GM12878 (cell line): ENCODE measurements around the gene EMC1. TPM values are rescaled to one million over a fixed set of nuclear protein-coding genes. Genes with fewer than 3 reads are reported as not detected.

Experiments used
- ATAC-seq: fragments of 200-7000 bp; cut with Tn5 transposase; 3 replicates; pipeline ENCODE4 v1.9.1; 2020; ENCODE audit warnings: mild to moderate bottlenecking, moderate library complexity
- BruUV-seq: library from RNA; stranded (reverse); fragments of 400-500 nt; replicated peaks from 2 replicates; lab custom pipeline; 2021; lab: Mats Ljungman, UMichigan
- CTCF ChIA-PET: fragments of 300-600 bp; sonication (Branson Sonifier 250); formaldehyde crosslinking; extraction: SDS; loops from one replicate; lab custom pipeline; 2021; ENCODE audit warnings: inconsistent platforms; lab: Yijun Ruan, JAX
- POLR2A ChIA-PET: fragments of 350-600 bp; formaldehyde crosslinking; extraction: SDS; loops from one replicate; lab custom pipeline; 2021; ENCODE audit warnings: inconsistent platforms; lab: Charles Lee
- RAD21 ChIA-PET: fragments of 300-600 bp; sonication (Branson Sonifier 250); formaldehyde crosslinking; loops from one replicate; lab custom pipeline; 2023; ENCODE audit warnings: antibody characterized with exemption; ENCODE audit not compliant: unreplicated experiment; lab: Charles Lee
- SMC1A ChIA-PET: fragments of 300-600 bp; sonication (Branson Sonifier 250); formaldehyde crosslinking; loops from one replicate; lab custom pipeline; 2023; ENCODE audit not compliant: unreplicated experiment, uncharacterized antibody; lab: Charles Lee
- DNase-seq: peaks from one replicate; pipeline ENCODE4 v3.0.0-alpha.2; 2011; ENCODE audit warnings: low read depth, low spot score
- FAIRE-seq: peaks from 3 replicates; lab custom pipeline; 2011; peaks lifted over from hg19 to GRCh38; lab: Jason Lieb, UNC
- H2AFZ ChIP-seq: 2 replicates; pipeline ENCODE4 v1.6.0; 2011; ENCODE audit warnings: low read depth, low read length, control low read depth; ENCODE audit not compliant: control insufficient read depth
- H3K27ac ChIP-seq: 2 replicates; pipeline ENCODE4 v1.5.1; 2011; ENCODE audit warnings: control low read depth; ENCODE audit not compliant: control insufficient read depth, insufficient read depth
- H3K27me3 ChIP-seq, 2 experiments: replicated peaks in 1 of 2; 2 replicates each; pipeline versions ENCODE4 v1.6.0 to v1.6.1; 2011; ENCODE audit warnings: low read length in 1 of 2; ENCODE audit not compliant: control insufficient read depth in 2 of 2, insufficient read depth in 2 of 2
- H3K36me3 ChIP-seq, 2 experiments: 2 replicates each; pipeline ENCODE4 v1.5.1; 2011; ENCODE audit warnings: low read length in 1 of 2; ENCODE audit not compliant: control insufficient read depth in 2 of 2, insufficient read depth in 2 of 2
- H3K4me1 ChIP-seq: 2 replicates; pipeline ENCODE4 v1.6.1; 2011; ENCODE audit warnings: mild to moderate bottlenecking, low read length, moderate library complexity, mixed read lengths; ENCODE audit not compliant: control insufficient read depth, insufficient read depth
- H3K4me2 ChIP-seq: 2 replicates; pipeline ENCODE4 v1.6.0; 2011; ENCODE audit warnings: control low read depth; ENCODE audit not compliant: control insufficient read depth, insufficient read depth
- H3K4me3 ChIP-seq: fragments of 200-600 bp; sonication (generic); 2 replicates; pipeline ENCODE4 v1.5.1; 2016
- H3K79me2 ChIP-seq: 2 replicates; pipeline ENCODE4 v1.6.0; 2011; ENCODE audit warnings: low read length; ENCODE audit not compliant: control insufficient read depth, insufficient read depth
- H3K9ac ChIP-seq: 2 replicates; pipeline ENCODE4 v1.8.0; 2011; ENCODE audit warnings: low read length, control low read depth, mixed read lengths; ENCODE audit not compliant: control insufficient read depth, insufficient read depth
- H3K9me3 ChIP-seq: replicated peaks from 3 replicates; pipeline ENCODE4 v1.5.1; 2011; ENCODE audit warnings: mild to moderate bottlenecking, low read length; ENCODE audit not compliant: control insufficient read depth, insufficient read depth
- H4K20me1 ChIP-seq: 2 replicates; pipeline ENCODE4 v1.6.0; 2011; ENCODE audit not compliant: control insufficient read depth, insufficient read depth
- CREM ChIP-seq: IDR thresholded peaks from 2 replicates; pipeline ENCODE4 v1.6.1; 2014; ENCODE audit warnings: antibody characterized with exemption, low read depth
- DPF2 ChIP-seq: fragments of 450-650 bp; IDR thresholded peaks from 2 replicates; pipeline ENCODE4 v1.6.1; 2017; ENCODE audit warnings: mild to moderate bottlenecking
- FOXK2 ChIP-seq: fragments of 450-650 bp; IDR thresholded peaks from 2 replicates; pipeline ENCODE4 v1.6.1; 2017; ENCODE audit warnings: mild to moderate bottlenecking, moderate library complexity
- FOXM1 ChIP-seq: IDR thresholded peaks from 2 replicates; pipeline ENCODE4 v1.6.1; 2012; ENCODE audit warnings: low read depth, mild to moderate bottlenecking, inconsistent platforms, low read length, moderate library complexity
- POLR2A ChIP-seq: IDR thresholded peaks from 2 replicates; pipeline ENCODE4 v1.6.1; 2011; ENCODE audit warnings: low read depth, mild to moderate bottlenecking, low read length
- RELA ChIP-seq: fragments of 450-650 bp; IDR thresholded peaks from 2 replicates; pipeline ENCODE4 v1.8.0; 2014; ENCODE audit warnings: borderline replicate concordance; ENCODE audit not compliant: partially characterized antibody
- SIN3A ChIP-seq: IDR thresholded peaks from 2 replicates; pipeline ENCODE4 v1.6.1; 2012; ENCODE audit warnings: low read depth, low read length, improper control_type of control experiment
- SMARCA5 ChIP-seq: fragments of 450-650 bp; IDR thresholded peaks from 2 replicates; pipeline ENCODE4 v1.6.1; 2017; ENCODE audit warnings: mild to moderate bottlenecking
- SP1 ChIP-seq: IDR thresholded peaks from one replicate; pipeline ENCODE4 v1.6.1; 2011; ENCODE audit warnings: low read depth, low read length
- SPI1 ChIP-seq: IDR thresholded peaks from 2 replicates; pipeline ENCODE4 v1.6.1; 2011; ENCODE audit warnings: low read depth, mild to moderate bottlenecking, low read length, moderate library complexity, borderline replicate concordance; ENCODE audit not compliant: insufficient read depth
- TARDBP ChIP-seq: IDR thresholded peaks from 2 replicates; pipeline ENCODE4 v1.6.1; 2016; ENCODE audit warnings: borderline replicate concordance
- ZSCAN29 ChIP-seq: fragments of 450-650 bp; IDR thresholded peaks from 2 replicates; pipeline ENCODE4 v1.6.1; 2017; ENCODE audit warnings: mild to moderate bottlenecking, moderate library complexity
- ZZZ3 ChIP-seq: IDR thresholded peaks from 2 replicates; pipeline ENCODE4 v1.6.1; 2011; ENCODE audit warnings: low read depth; ENCODE audit not compliant: control insufficient read depth, insufficient read length
- in situ Hi-C: fragments of 300-500 bp; cut with MboI; formaldehyde crosslinking; loops from 9 replicates; pipeline ENCODE4 v1.14.3; 2018; ENCODE audit warnings: mixed read lengths
- intact Hi-C: fragments of 100-400 bp; cut with micrococcal nuclease; formaldehyde crosslinking; loops from one replicate; pipeline ENCODE4 v1.14.2; 2022; ENCODE audit not compliant: unreplicated experiment
- polyA plus RNA-seq, 11 experiments: library from polyadenylated mRNA; depleted of rRNA in 4 of 11; unstranded in 6 of 11; stranded (reverse) in 5 of 11; fragments of >200 nt; fragmentation: Nextera tagmentation in 4 of 11; fragmentation: Illumina TruSeq in 1 of 11; extraction: Ambion mirVana in 4 of 11; extraction: Trizol in 1 of 11; gene quantifications; 1 replicate in 1 of 11; 2 replicates in 10 of 11; pipeline versions ENCODE4 v1.2.1 to v1.2.3, GENCODE V29; 2011 to 2016; ENCODE audit warnings: inconsistent platforms in 2 of 11, missing spikeins in 2 of 11, low read depth in 1 of 11
- total RNA-seq, 4 experiments: library from RNA; depleted of rRNA in 3 of 4; stranded (reverse); fragments of >200 nt in 3 of 4; fragmentation: Illumina TruSeq in 1 of 4; extraction: Trizol in 1 of 4; gene quantifications; 2 replicates each; pipeline versions ENCODE4 v1.2.1 to v1.2.3, GENCODE V29; 2013 to 2021
- TF ChIP-seq, protein P1 (sequence below): fragments of 450-650 bp; IDR thresholded peaks from 2 replicates; pipeline ENCODE4 v1.6.1; 2016; ENCODE audit warnings: mild to moderate bottlenecking, moderate library complexity, borderline replicate concordance
- TF ChIP-seq, protein P2 (sequence below): fragments of 450-650 bp; IDR thresholded peaks from 2 replicates; pipeline ENCODE4 v1.6.1; 2016; ENCODE audit warnings: mild to moderate bottlenecking
- TF ChIP-seq, protein P3 (sequence below): IDR thresholded peaks from 2 replicates; pipeline ENCODE4 v1.6.1; 2011; ENCODE audit warnings: borderline replicate concordance, low read depth, mild to moderate bottlenecking, moderate library complexity, mixed read lengths, low read length; ENCODE audit not compliant: insufficient read depth; ENCODE audit errors: extremely low read length
- TF ChIP-seq, protein P4 (sequence below): IDR thresholded peaks from 2 replicates; pipeline ENCODE4 v1.6.1; 2011; ENCODE audit warnings: low read depth, mild to moderate bottlenecking, low read length, moderate library complexity, borderline replicate concordance; ENCODE audit errors: extremely low read depth
- TF ChIP-seq, protein P5 (sequence below): fragments of 450-650 bp; IDR thresholded peaks from 2 replicates; pipeline ENCODE4 v1.6.1; 2017; ENCODE audit warnings: borderline replicate concordance

EMC1 gene
- total and polyA plus RNA-seq, 10 of the 15 experiments (the other 5 are each of a cell fraction or from before 2014, with no cell fraction given), result 12.2 to 43.6 (median 20.6) TPM

DNA sequence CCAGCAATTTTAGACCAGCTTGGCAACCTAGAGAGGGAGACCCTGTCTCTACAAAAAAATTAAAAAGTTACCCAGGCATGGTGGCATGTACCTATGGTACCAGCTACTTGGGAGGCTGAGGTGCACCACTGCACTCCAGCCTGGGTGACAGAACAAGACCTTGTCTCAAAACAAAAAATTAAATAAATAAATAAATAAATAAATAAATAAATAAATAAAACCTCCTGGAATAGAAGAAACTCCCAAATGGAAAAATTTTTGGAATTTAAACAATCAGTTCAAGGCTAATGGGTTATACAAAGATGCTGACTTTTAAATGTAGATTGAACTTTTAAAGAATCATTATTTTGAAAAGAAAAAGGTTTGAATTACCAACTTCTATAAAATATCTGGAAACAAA, 63.5 kb downstream of the EMC1 start:
- CTCF ChIA-PET, result no interaction called here
- H3K4me3 ChIP-seq, result no peak overlapping the region
- SMC1A ChIA-PET, result no interaction called here
- in situ Hi-C loops (loop anchor here (25.0 kb wide), 1 partner anchor 1574 kb away; no protein-coding TSS in a partner anchor), intact Hi-C loops (no loop called here)
- H3K4me1 ChIP-seq, result no peaks in the 10 kb centered on the region
- no peaks in the 10 kb centered on the region for H3K79me2 ChIP-seq
- POLR2A ChIA-PET, result no interaction called here
- no TSS peak for BruUV-seq
- no peak overlapping the region for H3K9ac ChIP-seq
- no peaks in the 10 kb centered on the region for H4K20me1 ChIP-seq
- ATAC-seq (no peak), DNase-seq (no peak), FAIRE-seq (no peak)
- no peaks in the 10 kb centered on the region for H3K27me3 ChIP-seq
- H2AFZ ChIP-seq, result no peak overlapping the region
- no peak overlapping the region for H3K4me2 ChIP-seq
- TF ChIP-seq FOXK2 (no peak), POLR2A (no peak), DPF2 (no peak), SP1 (no peak), CREM (no peak), ZZZ3 (no peak), SPI1 (no peak), FOXM1 (no peak), TARDBP (no peak), SIN3A (no peak), ZSCAN29 (no peak), SMARCA5 (no peak), RELA (no peak)
- TF ChIP-seq, protein P1, sequence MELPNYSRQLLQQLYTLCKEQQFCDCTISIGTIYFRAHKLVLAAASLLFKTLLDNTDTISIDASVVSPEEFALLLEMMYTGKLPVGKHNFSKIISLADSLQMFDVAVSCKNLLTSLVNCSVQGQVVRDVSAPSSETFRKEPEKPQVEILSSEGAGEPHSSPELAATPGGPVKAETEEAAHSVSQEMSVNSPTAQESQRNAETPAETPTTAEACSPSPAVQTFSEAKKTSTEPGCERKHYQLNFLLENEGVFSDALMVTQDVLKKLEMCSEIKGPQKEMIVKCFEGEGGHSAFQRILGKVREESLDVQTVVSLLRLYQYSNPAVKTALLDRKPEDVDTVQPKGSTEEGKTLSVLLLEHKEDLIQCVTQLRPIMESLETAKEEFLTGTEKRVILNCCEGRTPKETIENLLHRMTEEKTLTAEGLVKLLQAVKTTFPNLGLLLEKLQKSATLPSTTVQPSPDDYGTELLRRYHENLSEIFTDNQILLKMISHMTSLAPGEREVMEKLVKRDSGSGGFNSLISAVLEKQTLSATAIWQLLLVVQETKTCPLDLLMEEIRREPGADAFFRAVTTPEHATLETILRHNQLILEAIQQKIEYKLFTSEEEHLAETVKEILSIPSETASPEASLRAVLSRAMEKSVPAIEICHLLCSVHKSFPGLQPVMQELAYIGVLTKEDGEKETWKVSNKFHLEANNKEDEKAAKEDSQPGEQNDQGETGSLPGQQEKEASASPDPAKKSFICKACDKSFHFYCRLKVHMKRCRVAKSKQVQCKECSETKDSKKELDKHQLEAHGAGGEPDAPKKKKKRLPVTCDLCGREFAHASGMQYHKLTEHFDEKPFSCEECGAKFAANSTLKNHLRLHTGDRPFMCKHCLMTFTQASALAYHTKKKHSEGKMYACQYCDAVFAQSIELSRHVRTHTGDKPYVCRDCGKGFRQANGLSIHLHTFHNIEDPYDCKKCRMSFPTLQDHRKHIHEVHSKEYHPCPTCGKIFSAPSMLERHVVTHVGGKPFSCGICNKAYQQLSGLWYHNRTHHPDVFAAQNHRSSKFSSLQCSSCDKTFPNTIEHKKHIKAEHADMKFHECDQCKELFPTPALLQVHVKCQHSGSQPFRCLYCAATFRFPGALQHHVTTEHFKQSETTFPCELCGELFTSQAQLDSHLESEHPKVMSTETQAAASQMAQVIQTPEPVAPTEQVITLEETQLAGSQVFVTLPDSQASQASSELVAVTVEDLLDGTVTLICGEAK, result no peak
- TF ChIP-seq, protein P2, sequence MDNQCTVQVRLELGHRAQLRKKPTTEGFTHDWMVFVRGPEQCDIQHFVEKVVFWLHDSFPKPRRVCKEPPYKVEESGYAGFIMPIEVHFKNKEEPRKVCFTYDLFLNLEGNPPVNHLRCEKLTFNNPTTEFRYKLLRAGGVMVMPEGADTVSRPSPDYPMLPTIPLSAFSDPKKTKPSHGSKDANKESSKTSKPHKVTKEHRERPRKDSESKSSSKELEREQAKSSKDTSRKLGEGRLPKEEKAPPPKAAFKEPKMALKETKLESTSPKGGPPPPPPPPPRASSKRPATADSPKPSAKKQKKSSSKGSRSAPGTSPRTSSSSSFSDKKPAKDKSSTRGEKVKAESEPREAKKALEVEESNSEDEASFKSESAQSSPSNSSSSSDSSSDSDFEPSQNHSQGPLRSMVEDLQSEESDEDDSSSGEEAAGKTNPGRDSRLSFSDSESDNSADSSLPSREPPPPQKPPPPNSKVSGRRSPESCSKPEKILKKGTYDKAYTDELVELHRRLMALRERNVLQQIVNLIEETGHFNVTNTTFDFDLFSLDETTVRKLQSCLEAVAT, result no peak
- TF ChIP-seq, protein P3, sequence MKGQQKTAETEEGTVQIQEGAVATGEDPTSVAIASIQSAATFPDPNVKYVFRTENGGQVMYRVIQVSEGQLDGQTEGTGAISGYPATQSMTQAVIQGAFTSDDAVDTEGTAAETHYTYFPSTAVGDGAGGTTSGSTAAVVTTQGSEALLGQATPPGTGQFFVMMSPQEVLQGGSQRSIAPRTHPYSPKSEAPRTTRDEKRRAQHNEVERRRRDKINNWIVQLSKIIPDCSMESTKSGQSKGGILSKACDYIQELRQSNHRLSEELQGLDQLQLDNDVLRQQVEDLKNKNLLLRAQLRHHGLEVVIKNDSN, result no peak
- TF ChIP-seq, protein P4, sequence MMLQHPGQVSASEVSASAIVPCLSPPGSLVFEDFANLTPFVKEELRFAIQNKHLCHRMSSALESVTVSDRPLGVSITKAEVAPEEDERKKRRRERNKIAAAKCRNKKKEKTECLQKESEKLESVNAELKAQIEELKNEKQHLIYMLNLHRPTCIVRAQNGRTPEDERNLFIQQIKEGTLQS, result no peak
- TF ChIP-seq, protein P5, sequence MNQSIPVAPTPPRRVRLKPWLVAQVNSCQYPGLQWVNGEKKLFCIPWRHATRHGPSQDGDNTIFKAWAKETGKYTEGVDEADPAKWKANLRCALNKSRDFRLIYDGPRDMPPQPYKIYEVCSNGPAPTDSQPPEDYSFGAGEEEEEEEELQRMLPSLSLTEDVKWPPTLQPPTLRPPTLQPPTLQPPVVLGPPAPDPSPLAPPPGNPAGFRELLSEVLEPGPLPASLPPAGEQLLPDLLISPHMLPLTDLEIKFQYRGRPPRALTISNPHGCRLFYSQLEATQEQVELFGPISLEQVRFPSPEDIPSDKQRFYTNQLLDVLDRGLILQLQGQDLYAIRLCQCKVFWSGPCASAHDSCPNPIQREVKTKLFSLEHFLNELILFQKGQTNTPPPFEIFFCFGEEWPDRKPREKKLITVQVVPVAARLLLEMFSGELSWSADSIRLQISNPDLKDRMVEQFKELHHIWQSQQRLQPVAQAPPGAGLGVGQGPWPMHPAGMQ, result no peak
- RAD21 ChIA-PET, result no interaction called here
- no peaks in the 10 kb centered on the region for H3K9me3 ChIP-seq
- peaks cover 10 to 45% of the 10 kb centered on the region in 2 experiments for H3K36me3 ChIP-seq
- H3K27ac ChIP-seq, result no peak overlapping the region
